HepG2 (cell line): Measurements from ENCODE around the gene TMEM270. TPM values are rescaled to one million over a fixed set of nuclear protein-coding genes. Genes with fewer than 3 reads are reported as not detected.

ENCODE experiments used
- AKAP8 ChIP-seq: sonication (generic); formaldehyde crosslinking; IDR thresholded peaks from 2 replicates; pipeline ENCODE4 v1.5.1; 2020; ENCODE audit warnings: mild to moderate bottlenecking, missing genetic modification reagents
- ARNT ChIP-seq: fragments of 450-650 bp; IDR thresholded peaks from 2 replicates; pipeline ENCODE4 v1.6.1; 2017
- DPF2 ChIP-seq: sonication (generic); formaldehyde crosslinking; IDR thresholded peaks from 2 replicates; pipeline ENCODE4 v1.4.0; 2020; ENCODE audit warnings: mild to moderate bottlenecking, low read depth, missing genetic modification reagents, borderline replicate concordance
- FOXO1 ChIP-seq: sonication (generic); formaldehyde crosslinking; IDR thresholded peaks from 2 replicates; pipeline ENCODE4 v1.4.0; 2020; ENCODE audit warnings: missing genetic modification reagents
- HNF4A ChIP-seq: sonication (generic); formaldehyde crosslinking; IDR thresholded peaks from 2 replicates; pipeline ENCODE4 v1.4.0; 2020; ENCODE audit warnings: missing genetic modification reagents
- HOXA3 ChIP-seq: sonication (generic); formaldehyde crosslinking; IDR thresholded peaks from 2 replicates; pipeline ENCODE4 v1.5.0; 2020; ENCODE audit warnings: missing genetic modification reagents
- IRX3 ChIP-seq: sonication (generic); formaldehyde crosslinking; IDR thresholded peaks from 2 replicates; pipeline ENCODE4 v1.8.1; 2023; ENCODE audit warnings: mild to moderate bottlenecking, low read depth, missing genetic modification reagents, borderline replicate concordance
- KDM2A ChIP-seq: sonication (generic); formaldehyde crosslinking; IDR thresholded peaks from 2 replicates; pipeline ENCODE4 v1.4.0; 2020; ENCODE audit warnings: low read depth, missing genetic modification reagents, borderline replicate concordance
- KDM6A ChIP-seq: IDR thresholded peaks from 2 replicates; pipeline ENCODE4 v1.6.1; 2016; ENCODE audit warnings: low read depth
- KLF11 ChIP-seq: IDR thresholded peaks from 2 replicates; pipeline ENCODE4 v1.6.1; 2016; ENCODE audit warnings: missing compliant biosample characterization
- MAFK ChIP-seq, 2 experiments: IDR thresholded peaks in 1 of 2; conservative IDR thresholded peaks in 1 of 2; 2 replicates each; pipeline ENCODE4 v1.6.1; 2011; ENCODE audit warnings: improper control_type of control experiment in 2 of 2, low read length in 2 of 2
- MEF2D ChIP-seq: sonication (generic); formaldehyde crosslinking; IDR thresholded peaks from 2 replicates; pipeline ENCODE4 v1.5.1; 2020; ENCODE audit warnings: mild to moderate bottlenecking, missing genetic modification reagents
- REL ChIP-seq: sonication (generic); formaldehyde crosslinking; conservative IDR thresholded peaks from 2 replicates; pipeline ENCODE4 v1.8.0; 2022; ENCODE audit warnings: mild to moderate bottlenecking, missing genetic modification reagents, moderate library complexity
- SAP130 ChIP-seq: IDR thresholded peaks from 2 replicates; pipeline ENCODE4 v1.6.1; 2016; ENCODE audit warnings: low read depth
- SIX4 ChIP-seq: sonication (generic); formaldehyde crosslinking; IDR thresholded peaks from 2 replicates; pipeline ENCODE4 v1.4.0; 2020; ENCODE audit warnings: missing genetic modification reagents
- SMAD1 ChIP-seq: sonication (generic); formaldehyde crosslinking; IDR thresholded peaks from 2 replicates; pipeline ENCODE4 v1.4.0; 2020; ENCODE audit warnings: missing genetic modification reagents, low read depth, mild to moderate bottlenecking, borderline replicate concordance
- SMAD3 ChIP-seq: sonication (generic); formaldehyde crosslinking; IDR thresholded peaks from 2 replicates; pipeline ENCODE4 v1.4.0; 2020; ENCODE audit warnings: missing genetic modification reagents
- ZMAT3 ChIP-seq: sonication (generic); formaldehyde crosslinking; conservative IDR thresholded peaks from 2 replicates; pipeline ENCODE4 v1.7.0; 2021; ENCODE audit warnings: missing genetic modification reagents
- ZMYM3 ChIP-seq: sonication (generic); formaldehyde crosslinking; IDR thresholded peaks from 2 replicates; pipeline ENCODE4 v1.5.1; 2020; ENCODE audit warnings: mild to moderate bottlenecking, missing genetic modification reagents
- ZNF12 ChIP-seq: sonication (generic); formaldehyde crosslinking; IDR thresholded peaks from 2 replicates; pipeline ENCODE4 v1.5.0; 2020; ENCODE audit warnings: missing genetic modification reagents
- ZNF225 ChIP-seq: sonication (generic); formaldehyde crosslinking; IDR thresholded peaks from 2 replicates; pipeline ENCODE4 v1.4.0; 2020; ENCODE audit warnings: mild to moderate bottlenecking, missing genetic modification reagents
- ZNF331 ChIP-seq: sonication (generic); formaldehyde crosslinking; IDR thresholded peaks from 2 replicates; pipeline ENCODE4 v1.4.0; 2020; ENCODE audit warnings: missing genetic modification reagents
- ZNF33A ChIP-seq: sonication (generic); formaldehyde crosslinking; IDR thresholded peaks from 2 replicates; pipeline ENCODE4 v1.5.1; 2020; ENCODE audit warnings: missing genetic modification reagents, mild to moderate bottlenecking, moderate library complexity, borderline replicate concordance
- polyA plus RNA-seq, 8 experiments: library from polyadenylated mRNA; depleted of rRNA in 3 of 8; stranded (reverse) in 7 of 8; unstranded in 1 of 8; fragments of >200 nt; fragmentation: Illumina TruSeq in 4 of 8; extraction: Trizol in 4 of 8; gene quantifications; 2 replicates each; pipeline versions ENCODE4 v1.2.1 to v1.2.3, GENCODE V29; 2011 to 2016; ENCODE audit warnings: low read depth in 4 of 8, missing spikeins in 1 of 8, mixed read lengths in 1 of 8; ENCODE audit not compliant: insufficient read depth in 1 of 8
- total RNA-seq, 5 experiments: library from RNA; depleted of rRNA; stranded (reverse); fragments of >200 nt; fragmentation: Illumina TruSeq; extraction: Trizol; gene quantifications; 2 replicates each; pipeline ENCODE4 v1.2.3, GENCODE V29; 2016; ENCODE audit warnings: low read depth in 1 of 5
- TF ChIP-seq, protein P1 (sequence below): sonication (generic); formaldehyde crosslinking; IDR thresholded peaks from 2 replicates; pipeline ENCODE4 v1.4.0; 2020; ENCODE audit warnings: missing genetic modification reagents, mild to moderate bottlenecking, borderline replicate concordance
- TF ChIP-seq, protein P2 (sequence below): sonication (generic); formaldehyde crosslinking; IDR thresholded peaks from 2 replicates; pipeline ENCODE4 v1.4.0; 2020; ENCODE audit warnings: mild to moderate bottlenecking, missing genetic modification reagents
- TF ChIP-seq, protein P3 (sequence below): sonication (generic); formaldehyde crosslinking; IDR thresholded peaks from 2 replicates; pipeline ENCODE4 v1.5.0; 2020; ENCODE audit warnings: mild to moderate bottlenecking, low read depth, missing genetic modification reagents, borderline replicate concordance

TMEM270 gene
- total and polyA plus RNA-seq, 2 of the 13 experiments (the other 11 are each of a cell fraction or from before 2014, with no cell fraction given), result not detected

DNA sequence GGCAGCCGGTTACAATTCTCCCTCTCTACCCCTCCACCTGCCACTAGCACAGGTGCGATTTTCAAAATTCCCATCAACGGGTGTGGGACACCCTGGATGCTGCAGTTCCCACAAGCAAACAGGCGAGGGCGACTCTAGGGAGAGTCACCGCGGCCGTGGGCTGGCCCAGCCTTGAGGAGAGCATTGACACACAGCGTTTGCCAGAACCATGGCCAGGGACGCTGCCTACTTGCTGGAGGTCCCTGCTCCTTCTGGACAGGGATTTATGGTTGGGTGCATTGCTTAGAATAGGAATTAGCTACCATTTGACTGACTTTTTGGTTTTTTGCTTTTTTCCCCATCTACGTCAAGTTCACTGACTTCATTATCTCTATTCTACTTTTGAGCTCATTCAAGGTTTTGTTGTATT, 49.2 kb upstream of the TMEM270 start (continued):
- TF ChIP-seq, protein P1, sequence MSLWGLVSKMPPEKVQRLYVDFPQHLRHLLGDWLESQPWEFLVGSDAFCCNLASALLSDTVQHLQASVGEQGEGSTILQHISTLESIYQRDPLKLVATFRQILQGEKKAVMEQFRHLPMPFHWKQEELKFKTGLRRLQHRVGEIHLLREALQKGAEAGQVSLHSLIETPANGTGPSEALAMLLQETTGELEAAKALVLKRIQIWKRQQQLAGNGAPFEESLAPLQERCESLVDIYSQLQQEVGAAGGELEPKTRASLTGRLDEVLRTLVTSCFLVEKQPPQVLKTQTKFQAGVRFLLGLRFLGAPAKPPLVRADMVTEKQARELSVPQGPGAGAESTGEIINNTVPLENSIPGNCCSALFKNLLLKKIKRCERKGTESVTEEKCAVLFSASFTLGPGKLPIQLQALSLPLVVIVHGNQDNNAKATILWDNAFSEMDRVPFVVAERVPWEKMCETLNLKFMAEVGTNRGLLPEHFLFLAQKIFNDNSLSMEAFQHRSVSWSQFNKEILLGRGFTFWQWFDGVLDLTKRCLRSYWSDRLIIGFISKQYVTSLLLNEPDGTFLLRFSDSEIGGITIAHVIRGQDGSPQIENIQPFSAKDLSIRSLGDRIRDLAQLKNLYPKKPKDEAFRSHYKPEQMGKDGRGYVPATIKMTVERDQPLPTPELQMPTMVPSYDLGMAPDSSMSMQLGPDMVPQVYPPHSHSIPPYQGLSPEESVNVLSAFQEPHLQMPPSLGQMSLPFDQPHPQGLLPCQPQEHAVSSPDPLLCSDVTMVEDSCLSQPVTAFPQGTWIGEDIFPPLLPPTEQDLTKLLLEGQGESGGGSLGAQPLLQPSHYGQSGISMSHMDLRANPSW, result no peak
- TF ChIP-seq MAFK (conservative IDR thresholded peaks at IDR 0.05 in 1 of 2, IDR thresholded peaks at IDR 0.05 in 1 of 2; ENCODE audit: low read length in 2 of 2), result no peak
- TF ChIP-seq KLF11, result no peak
- TF ChIP-seq, protein P2, sequence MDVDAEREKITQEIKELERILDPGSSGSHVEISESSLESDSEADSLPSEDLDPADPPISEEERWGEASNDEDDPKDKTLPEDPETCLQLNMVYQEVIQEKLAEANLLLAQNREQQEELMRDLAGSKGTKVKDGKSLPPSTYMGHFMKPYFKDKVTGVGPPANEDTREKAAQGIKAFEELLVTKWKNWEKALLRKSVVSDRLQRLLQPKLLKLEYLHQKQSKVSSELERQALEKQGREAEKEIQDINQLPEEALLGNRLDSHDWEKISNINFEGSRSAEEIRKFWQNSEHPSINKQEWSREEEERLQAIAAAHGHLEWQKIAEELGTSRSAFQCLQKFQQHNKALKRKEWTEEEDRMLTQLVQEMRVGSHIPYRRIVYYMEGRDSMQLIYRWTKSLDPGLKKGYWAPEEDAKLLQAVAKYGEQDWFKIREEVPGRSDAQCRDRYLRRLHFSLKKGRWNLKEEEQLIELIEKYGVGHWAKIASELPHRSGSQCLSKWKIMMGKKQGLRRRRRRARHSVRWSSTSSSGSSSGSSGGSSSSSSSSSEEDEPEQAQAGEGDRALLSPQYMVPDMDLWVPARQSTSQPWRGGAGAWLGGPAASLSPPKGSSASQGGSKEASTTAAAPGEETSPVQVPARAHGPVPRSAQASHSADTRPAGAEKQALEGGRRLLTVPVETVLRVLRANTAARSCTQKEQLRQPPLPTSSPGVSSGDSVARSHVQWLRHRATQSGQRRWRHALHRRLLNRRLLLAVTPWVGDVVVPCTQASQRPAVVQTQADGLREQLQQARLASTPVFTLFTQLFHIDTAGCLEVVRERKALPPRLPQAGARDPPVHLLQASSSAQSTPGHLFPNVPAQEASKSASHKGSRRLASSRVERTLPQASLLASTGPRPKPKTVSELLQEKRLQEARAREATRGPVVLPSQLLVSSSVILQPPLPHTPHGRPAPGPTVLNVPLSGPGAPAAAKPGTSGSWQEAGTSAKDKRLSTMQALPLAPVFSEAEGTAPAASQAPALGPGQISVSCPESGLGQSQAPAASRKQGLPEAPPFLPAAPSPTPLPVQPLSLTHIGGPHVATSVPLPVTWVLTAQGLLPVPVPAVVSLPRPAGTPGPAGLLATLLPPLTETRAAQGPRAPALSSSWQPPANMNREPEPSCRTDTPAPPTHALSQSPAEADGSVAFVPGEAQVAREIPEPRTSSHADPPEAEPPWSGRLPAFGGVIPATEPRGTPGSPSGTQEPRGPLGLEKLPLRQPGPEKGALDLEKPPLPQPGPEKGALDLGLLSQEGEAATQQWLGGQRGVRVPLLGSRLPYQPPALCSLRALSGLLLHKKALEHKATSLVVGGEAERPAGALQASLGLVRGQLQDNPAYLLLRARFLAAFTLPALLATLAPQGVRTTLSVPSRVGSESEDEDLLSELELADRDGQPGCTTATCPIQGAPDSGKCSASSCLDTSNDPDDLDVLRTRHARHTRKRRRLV (CRISPR knock-in tag), result no peak
- TF ChIP-seq ARNT, result no peak
- no peak for TF ChIP-seq MEF2D (CRISPR knock-in tag)
- no peak for TF ChIP-seq AKAP8 (CRISPR knock-in tag)
- TF ChIP-seq SMAD3 (CRISPR knock-in tag), result no peak
- TF ChIP-seq HOXA3 (CRISPR knock-in tag), result peak; percentile 42; the same call in 1 of the 2 replicates
- TF ChIP-seq FOXO1, result no peak
- peak; percentile 26; the same call in 1 of the 2 replicates for TF ChIP-seq HNF4A
- no peak for TF ChIP-seq IRX3 (CRISPR knock-in tag)
- TF ChIP-seq ZMAT3, result no peak
- TF ChIP-seq KDM6A, result no peak
- no peak for TF ChIP-seq SMAD1 (CRISPR knock-in tag)
- TF ChIP-seq, protein P3, sequence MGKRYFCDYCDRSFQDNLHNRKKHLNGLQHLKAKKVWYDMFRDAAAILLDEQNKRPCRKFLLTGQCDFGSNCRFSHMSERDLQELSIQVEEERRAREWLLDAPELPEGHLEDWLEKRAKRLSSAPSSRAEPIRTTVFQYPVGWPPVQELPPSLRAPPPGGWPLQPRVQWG (CRISPR knock-in tag), result no peak
- TF ChIP-seq ZNF225 (CRISPR knock-in tag), result no peak
- TF ChIP-seq ZNF331 (CRISPR knock-in tag), result peak; percentile 69
- TF ChIP-seq SAP130, result 0 out of 2 replicates have a peak, but pooled peaks have one; percentile 20
- no peak for TF ChIP-seq ZMYM3 (CRISPR knock-in tag)
- TF ChIP-seq REL (CRISPR knock-in tag), result no peak
- TF ChIP-seq SIX4, result peak; percentile 22; the same call in 1 of the 2 replicates
- TF ChIP-seq ZNF33A (CRISPR knock-in tag), result no peak
- no peak for TF ChIP-seq ZNF12 (CRISPR knock-in tag)
- peak; percentile 80 for TF ChIP-seq KDM2A (CRISPR knock-in tag)
- TF ChIP-seq DPF2 (CRISPR knock-in tag), result no peak
